DND-41 (cell line): ENCODE data around the gene APOBEC3C.
A peak's percentile ranks its signal among the peaks of the same experiment; 100 is the strongest.
"Not testable (repeated sequence)": the region's sequence is repeated elsewhere in the genome, so short reads cannot be mapped to it uniquely, and the experiment has no call there.

ENCODE experiments used
- ATAC-seq: fragments of 200-7000 bp; cut with Tn5 transposase; 3 replicates; pipeline ENCODE4 v1.9.1; 2021; ENCODE audit warnings: low read depth; ENCODE audit not compliant: insufficient read depth
- DNase-seq: peaks from one replicate; pipeline ENCODE4 v3.0.0-alpha.2; 2020
- H2AFZ ChIP-seq: 2 replicates; pipeline ENCODE4 v1.6.0; 2012; ENCODE audit warnings: low read depth, low read length
- H3K27ac ChIP-seq: 2 replicates; pipeline ENCODE4 v1.5.1; 2012; ENCODE audit warnings: low read length, inconsistent platforms
- H3K27me3 ChIP-seq: fragments of 200-600 bp; sonication (generic); 2 replicates; pipeline ENCODE4 v1.6.0; 2012; ENCODE audit warnings: low read length, mild to moderate bottlenecking, inconsistent platforms; ENCODE audit not compliant: insufficient read depth, poor library complexity
- H3K36me3 ChIP-seq: 2 replicates; pipeline ENCODE4 v1.5.1; 2012; ENCODE audit warnings: low read length, inconsistent platforms; ENCODE audit not compliant: insufficient read depth
- H3K4me1 ChIP-seq: 2 replicates; pipeline ENCODE4 v1.5.1; 2012; ENCODE audit warnings: mild to moderate bottlenecking, low read length; ENCODE audit not compliant: insufficient read depth
- H3K4me2 ChIP-seq: 2 replicates; pipeline ENCODE4 v1.6.0; 2012; ENCODE audit warnings: mild to moderate bottlenecking, moderate library complexity, low read length, inconsistent platforms; ENCODE audit not compliant: insufficient read depth
- H3K4me3 ChIP-seq, 2 experiments: fragments of 200-600 bp in 1 of 2; shearing (Covaris generic) in 1 of 2; 2 replicates each; pipeline ENCODE4 v1.5.1; 2012 to 2016; ENCODE audit warnings: inconsistent platforms in 2 of 2, low read length in 2 of 2, mild to moderate bottlenecking in 2 of 2, low read depth in 1 of 2, moderate library complexity in 1 of 2
- H3K79me2 ChIP-seq: 2 replicates; pipeline ENCODE4 v1.6.0; 2012; ENCODE audit warnings: low read length, inconsistent platforms; ENCODE audit not compliant: insufficient read depth
- H3K9ac ChIP-seq: 2 replicates; pipeline ENCODE4 v1.6.0; 2012; ENCODE audit warnings: low read depth, mild to moderate bottlenecking, inconsistent platforms, low read length, moderate library complexity
- H3K9me3 ChIP-seq: 2 replicates; pipeline ENCODE4 v1.5.1; 2012; ENCODE audit warnings: low read length, moderate library complexity, mild to moderate bottlenecking, inconsistent platforms; ENCODE audit not compliant: insufficient read depth, severe bottlenecking
- H4K20me1 ChIP-seq: 2 replicates; pipeline ENCODE4 v1.6.0; 2012; ENCODE audit warnings: low read length; ENCODE audit not compliant: insufficient read depth
- CTCF ChIP-seq: IDR thresholded peaks from 2 replicates; pipeline ENCODE4 v1.5.1; 2012; ENCODE audit warnings: borderline replicate concordance, low read length, moderate library complexity, mild to moderate bottlenecking; ENCODE audit not compliant: poor library complexity, severe bottlenecking; ENCODE audit errors: extremely low read depth
- EZH2 ChIP-seq: IDR thresholded peaks from 3 replicates; pipeline ENCODE4 v1.6.1; 2012; ENCODE audit warnings: borderline replicate concordance, low read depth, mild to moderate bottlenecking, moderate library complexity, low read length, inconsistent platforms; ENCODE audit not compliant: severe bottlenecking

Gene APOBEC3C

GRCh38 chr22:39027717-39028116 is 13.7 kb downstream of the APOBEC3C start:
- Histone ChIP-seq H3K4me2 (no peak overlapping the region), H3K4me1 (no peaks in the 10 kb centered on the region), H3K27me3 (no peaks in the 10 kb centered on the region), H3K79me2 (no peaks in the 10 kb centered on the region), H3K9me3 (no peaks in the 10 kb centered on the region), H3K36me3 (peaks cover 16% of the 10 kb centered on the region; the same call in 1 of the 2 replicates), H3K9ac (no peak overlapping the region), H2AFZ (no peak overlapping the region), H3K4me3 (no peak overlapping the region), H3K27ac (no peak overlapping the region), H4K20me1 (no peaks in the 10 kb centered on the region)
- ATAC-seq: 0 out of 3 replicates have a peak, but pooled peaks have one; percentile 24
- no peak for DNase-seq
- TF ChIP-seq CTCF: no peak
- TF ChIP-seq EZH2: no peak

GRCh38 chr22:39028281-39028680 is 14.2 kb downstream of the APOBEC3C start:
- no peak for DNase-seq
- H3K36me3 ChIP-seq: peaks cover 16% of the 10 kb centered on the region; the same call in 1 of the 2 replicates
- no peaks in the 10 kb centered on the region for H4K20me1 ChIP-seq
- H3K4me2 ChIP-seq: no peak overlapping the region
- no peak overlapping the region for H3K9ac ChIP-seq
- no peaks in the 10 kb centered on the region for H3K79me2 ChIP-seq
- H3K4me3 ChIP-seq: no peak overlapping the region
- no peaks in the 10 kb centered on the region for H3K9me3 ChIP-seq
- H3K4me1 ChIP-seq: no peaks in the 10 kb centered on the region
- no peak for ATAC-seq
- no peak for TF ChIP-seq CTCF
- no peak for TF ChIP-seq EZH2
- no peak overlapping the region for H3K27ac ChIP-seq
- no peak overlapping the region for H2AFZ ChIP-seq
- H3K27me3 ChIP-seq: no peaks in the 10 kb centered on the region

GRCh38 chr22:39029227-39029626 is 15.2 kb downstream of the APOBEC3C start:
- Histone ChIP-seq H3K4me3 (no peak overlapping the region), H3K4me2 (no peak overlapping the region), H3K27ac (no peak overlapping the region), H2AFZ (no peak overlapping the region), H3K27me3 (no peaks in the 10 kb centered on the region), H3K79me2 (no peaks in the 10 kb centered on the region), H3K9ac (no peak overlapping the region), H3K9me3 (no peaks in the 10 kb centered on the region), H3K36me3 (peaks cover 9% of the 10 kb centered on the region; the same call in 1 of the 2 replicates), H4K20me1 (no peaks in the 10 kb centered on the region), H3K4me1 (no peaks in the 10 kb centered on the region)
- DNase-seq (no peak), ATAC-seq (no peak)
- TF ChIP-seq EZH2 (no peak), CTCF (no peak)

GRCh38 chr22:39030705-39031104 is 16.6 kb downstream of the APOBEC3C start:
- Histone ChIP-seq H3K4me3 (no peak overlapping the region), H3K79me2 (no peaks in the 10 kb centered on the region), H3K27me3 (no peaks in the 10 kb centered on the region), H2AFZ (no peak overlapping the region), H3K36me3 (no peaks in the 10 kb centered on the region), H3K27ac (no peak overlapping the region), H3K9ac (no peak overlapping the region), H3K4me2 (no peak overlapping the region), H3K4me1 (no peaks in the 10 kb centered on the region), H3K9me3 (no peaks in the 10 kb centered on the region), H4K20me1 (no peaks in the 10 kb centered on the region)
- DNase-seq: no peak
- TF ChIP-seq EZH2 (no peak), CTCF (no peak)
- no peak for ATAC-seq

- not testable (repeated sequence) for H3K27ac ChIP-seq, H3K4me1 ChIP-seq, H3K79me2 ChIP-seq, DNase-seq, H3K4me2 ChIP-seq, H3K4me3 ChIP-seq, H3K36me3 ChIP-seq, H4K20me1 ChIP-seq, H2AFZ ChIP-seq, H3K9ac ChIP-seq, ATAC-seq, H3K27me3 ChIP-seq, H3K9me3 ChIP-seq
Measured at GRCh38 chr22:39031434-39032295, 17.6 kb downstream of the APOBEC3C start.
